ENCODE results near the gene GLRX3. TPM values are rescaled to one million over a fixed set of nuclear protein-coding genes. Genes with fewer than 3 reads are reported as not detected.
A peak's percentile ranks its signal among the peaks of the same experiment; 100 is the strongest.

The GLRX3 gene
- total and polyA plus RNA-seq, 8 donors: 1.2 to 80.5 (median 63.7) TPM

GRCh38 chr10:130174328-130174727, 38.1 kb downstream of the GLRX3 start:
- Histone ChIP-seq H3K4me3 (no peak overlapping the region), H3K9me3 (no peaks in the 10 kb centered on the region), H3K36me3 (peaks cover 12 to 85% (median 82%) of the 10 kb centered on the region in 4 donors), H3K27ac (no peak overlapping the region), H3K27me3 (no peaks in the 10 kb centered on the region), H3K4me1 (peaks cover 0 to 21% (median 8%) of the 10 kb centered on the region in 4 donors)
- intact Hi-C loops (cut with DNase I; ENCODE audit: low total_unique reads): no loop called here
- DNase-seq: peak in 1 of 2 donors; percentile 20
- 20 to 39% (median 28%) methylated on average over 2 of the region's 2 CpGs for WGBS, 5 donors
- TF ChIP-seq EP300 (IDR thresholded peaks at IDR 0.05): no peak
- no peak for TF ChIP-seq POLR2A (IDR thresholded peaks at IDR 0.05)
- no peak for TF ChIP-seq POLR2AphosphoS5 (IDR thresholded peaks at IDR 0.05)
- no peak for TF ChIP-seq CTCF (IDR thresholded peaks at IDR 0.05)

GRCh38 chr10:130175074-130175473, 38.9 kb downstream of the GLRX3 start:
- 79 to 90% (median 85%) methylated on average over 4 of the region's 4 CpGs for WGBS, 5 donors
- TF ChIP-seq POLR2AphosphoS5 (IDR thresholded peaks at IDR 0.05): no peak
- Histone ChIP-seq H3K36me3 (peaks cover 9 to 85% (median 82%) of the 10 kb centered on the region in 4 donors), H3K4me3 (no peak overlapping the region), H3K9me3 (no peaks in the 10 kb centered on the region), H3K27me3 (no peaks in the 10 kb centered on the region), H3K27ac (no peak overlapping the region), H3K4me1 (peaks cover 0 to 21% (median 5%) of the 10 kb centered on the region in 4 donors)
- DNase-seq: no peak
- intact Hi-C loops (cut with DNase I; ENCODE audit: low total_unique reads): no loop called here

- WGBS, 5 donors: 43 to 71% (median 51%) methylated on average over 7 of the region's 7 CpGs
- intact Hi-C loops (cut with DNase I; ENCODE audit: low total_unique reads): no loop called here
- no peak overlapping the region for H3K27ac ChIP-seq
Observed at GRCh38 chr10:130177250-130177649, 41.1 kb downstream of the GLRX3 start.

GRCh38 chr10:130179640-130180039, 43.4 kb downstream of the GLRX3 start:
- peak in 1 of 2 donors; percentile 83 for DNase-seq
- TF ChIP-seq POLR2A (IDR thresholded peaks at IDR 0.05) (no peak), CTCF (IDR thresholded peaks at IDR 0.05) (no peak), EP300 (IDR thresholded peaks at IDR 0.05) (no peak), POLR2AphosphoS5 (IDR thresholded peaks at IDR 0.05) (no peak)
- peaks cover 0 to 12% (median 4%) of the 10 kb centered on the region in 4 donors for H3K4me1 ChIP-seq
- no peaks in the 10 kb centered on the region for H3K9me3 ChIP-seq
- no peaks in the 10 kb centered on the region for H3K27me3 ChIP-seq
- H3K27ac ChIP-seq: no peak overlapping the region
- no peak overlapping the region for H3K4me3 ChIP-seq
- 40 to 49% (median 43%) methylated on average over 4 of the region's 4 CpGs for WGBS, 5 donors
- intact Hi-C loops (cut with DNase I; ENCODE audit: low total_unique reads): no loop called here
- peaks cover 36 to 94% (median 92%) of the 10 kb centered on the region in 4 donors for H3K36me3 ChIP-seq

More at GRCh38 chr10:130177250-130177649, 41.1 kb downstream of the GLRX3 start:
- TF ChIP-seq POLR2A (IDR thresholded peaks at IDR 0.05) (no peak), CTCF (IDR thresholded peaks at IDR 0.05) (no peak), EP300 (IDR thresholded peaks at IDR 0.05) (no peak)
- Histone ChIP-seq H3K4me1 (peaks cover 0 to 24% (median 6%) of the 10 kb centered on the region in 4 donors), H3K9me3 (no peaks in the 10 kb centered on the region), H3K27me3 (no peaks in the 10 kb centered on the region), H3K36me3 (peaks cover 21 to 91% (median 89%) of the 10 kb centered on the region in 4 donors), H3K4me3 (no peak overlapping the region)
- peak in 1 of 2 donors; percentile 44 for DNase-seq

GRCh38 chr10:130180416-130180815, 44.2 kb downstream of the GLRX3 start:
- TF ChIP-seq POLR2AphosphoS5 (IDR thresholded peaks at IDR 0.05) (no peak), EP300 (IDR thresholded peaks at IDR 0.05) (no peak), CTCF (IDR thresholded peaks at IDR 0.05) (no peak), POLR2A (IDR thresholded peaks at IDR 0.05) (no peak)
- 85 to 95% (median 91%) methylated on average over 1 of the region's 1 CpG for WGBS, 5 donors
- no peaks in the 10 kb centered on the region for H3K9me3 ChIP-seq
- H3K27ac ChIP-seq: peak overlapping the region in 1 of 5 donors; percentile 5
- peaks cover 0 to 12% (median 4%) of the 10 kb centered on the region in 4 donors for H3K4me1 ChIP-seq
- peaks cover 32 to 94% (median 92%) of the 10 kb centered on the region in 4 donors for H3K36me3 ChIP-seq
- no peaks in the 10 kb centered on the region for H3K27me3 ChIP-seq
- intact Hi-C loops (cut with DNase I; ENCODE audit: low total_unique reads): no loop called here
- H3K4me3 ChIP-seq: no peak overlapping the region
- no peak for DNase-seq
